Stimulated activated CD4-positive, alpha-beta T cell treated with anti-CD3 and anti-CD28 coated beads, Interleukin-2, amount 100 ng/mL, for 4 hours (primary cell): ENCODE data around the gene TGFBI.

Source experiments
- DNase-seq: peaks from one replicate; pipeline ENCODE4 v3.0.0-alpha.2; 2020; ENCODE audit warnings: low read depth

Gene TGFBI

DNA sequence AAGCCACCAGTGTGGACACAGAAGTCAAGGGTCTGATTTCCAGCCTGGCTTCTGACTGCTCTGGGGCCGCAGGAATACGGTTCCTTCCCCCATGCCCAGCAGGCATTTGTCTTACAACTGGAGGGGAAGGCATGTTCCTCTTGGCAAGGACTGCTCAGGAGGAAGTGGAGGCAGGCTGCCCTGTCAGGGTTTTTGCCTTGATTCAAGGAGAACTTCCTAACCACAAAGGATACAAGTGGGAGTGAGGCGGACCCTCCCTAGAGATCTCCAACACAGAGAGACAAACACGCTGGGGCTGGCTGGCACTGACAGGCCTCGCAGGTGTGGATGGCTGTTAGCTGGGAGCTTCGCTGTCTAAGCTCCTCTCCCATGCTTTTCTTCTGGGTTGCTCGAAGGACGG is 19.1 kb downstream of the TGFBI start:
- no peak for DNase-seq

DNA sequence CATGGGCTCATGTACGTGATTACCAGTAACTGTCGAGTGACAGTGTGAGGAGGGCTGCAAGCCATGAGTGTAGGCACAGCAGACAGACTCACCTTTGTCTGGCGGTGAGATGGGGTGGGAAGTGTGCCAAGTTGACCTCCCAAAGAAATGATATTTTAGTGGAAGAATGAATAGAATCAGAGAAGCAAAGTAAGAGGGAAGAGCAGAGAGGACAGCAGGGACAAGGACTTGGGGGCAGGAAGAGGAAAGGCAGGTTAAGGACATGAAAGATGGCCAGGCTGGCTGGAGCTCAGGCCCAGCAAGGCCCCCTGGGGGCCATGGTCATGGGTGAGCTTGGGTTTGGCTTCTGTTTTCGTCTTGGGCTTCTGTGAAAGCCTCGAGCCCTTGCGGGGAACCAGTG is 20.2 kb downstream of the TGFBI start:
- no peak for DNase-seq

DNA sequence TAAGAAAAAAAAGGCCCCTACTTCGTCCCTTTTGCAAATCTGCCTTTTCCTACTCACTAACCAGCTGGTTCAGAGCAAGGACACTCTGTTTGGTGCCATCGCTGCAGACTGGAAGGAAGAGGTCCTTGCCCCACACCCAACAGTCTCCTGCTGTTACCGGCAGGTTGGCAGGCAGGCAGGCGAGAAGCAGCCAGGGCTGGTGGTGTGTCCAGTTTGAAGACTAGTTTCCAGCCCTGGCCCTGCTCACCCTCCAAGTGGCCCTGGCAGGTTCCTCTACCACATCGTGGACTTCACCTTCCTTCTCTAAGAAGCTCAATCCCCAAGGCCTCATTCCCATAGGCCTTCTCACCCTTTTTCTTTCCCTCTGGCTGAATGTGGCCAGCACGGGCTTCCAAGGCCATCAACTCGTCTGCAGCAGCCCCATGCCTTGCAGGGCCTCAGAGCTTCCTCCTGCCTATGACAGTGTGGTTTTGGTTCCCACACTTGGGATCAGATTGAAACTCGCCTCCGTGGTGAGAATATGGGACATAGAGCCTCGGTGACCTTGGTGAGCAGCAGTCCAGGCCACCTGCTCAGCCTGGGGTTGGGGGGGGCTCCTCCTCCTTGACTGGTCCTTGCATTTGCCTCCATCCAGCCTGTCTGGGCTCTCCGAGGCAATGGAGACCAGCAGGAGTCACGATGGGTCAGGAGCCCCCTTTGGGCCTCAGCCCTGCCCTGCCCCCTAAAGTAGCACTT is 22.9 kb downstream of the TGFBI start:
- no peak for DNase-seq

DNA sequence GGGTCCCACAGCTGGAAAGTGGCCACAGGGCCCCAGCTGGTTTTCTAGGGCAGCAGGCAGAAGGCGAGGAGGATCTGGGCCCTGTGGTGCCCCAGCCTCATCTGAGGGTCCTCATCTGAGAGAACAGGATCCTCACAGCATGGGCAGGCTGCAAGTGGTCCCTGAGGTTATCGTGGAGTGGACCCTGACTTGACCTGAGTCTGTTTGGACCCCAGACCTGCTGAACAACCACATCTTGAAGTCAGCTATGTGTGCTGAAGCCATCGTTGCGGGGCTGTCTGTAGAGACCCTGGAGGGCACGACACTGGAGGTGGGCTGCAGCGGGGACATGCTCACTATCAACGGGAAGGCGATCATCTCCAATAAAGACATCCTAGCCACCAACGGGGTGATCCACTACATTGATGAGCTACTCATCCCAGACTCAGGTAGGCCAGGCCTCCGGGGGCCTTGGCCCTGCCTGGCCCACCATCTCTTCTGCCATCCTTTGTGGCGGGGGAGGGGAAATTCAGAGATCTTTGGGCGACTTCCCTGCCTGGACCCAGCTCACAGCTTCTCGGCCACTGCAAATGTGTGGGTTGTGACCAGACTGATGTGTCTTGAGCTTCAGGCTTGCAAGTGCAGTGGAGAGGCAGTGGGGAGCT is 24.0 kb downstream of the TGFBI start:
- no peak for DNase-seq

DNA sequence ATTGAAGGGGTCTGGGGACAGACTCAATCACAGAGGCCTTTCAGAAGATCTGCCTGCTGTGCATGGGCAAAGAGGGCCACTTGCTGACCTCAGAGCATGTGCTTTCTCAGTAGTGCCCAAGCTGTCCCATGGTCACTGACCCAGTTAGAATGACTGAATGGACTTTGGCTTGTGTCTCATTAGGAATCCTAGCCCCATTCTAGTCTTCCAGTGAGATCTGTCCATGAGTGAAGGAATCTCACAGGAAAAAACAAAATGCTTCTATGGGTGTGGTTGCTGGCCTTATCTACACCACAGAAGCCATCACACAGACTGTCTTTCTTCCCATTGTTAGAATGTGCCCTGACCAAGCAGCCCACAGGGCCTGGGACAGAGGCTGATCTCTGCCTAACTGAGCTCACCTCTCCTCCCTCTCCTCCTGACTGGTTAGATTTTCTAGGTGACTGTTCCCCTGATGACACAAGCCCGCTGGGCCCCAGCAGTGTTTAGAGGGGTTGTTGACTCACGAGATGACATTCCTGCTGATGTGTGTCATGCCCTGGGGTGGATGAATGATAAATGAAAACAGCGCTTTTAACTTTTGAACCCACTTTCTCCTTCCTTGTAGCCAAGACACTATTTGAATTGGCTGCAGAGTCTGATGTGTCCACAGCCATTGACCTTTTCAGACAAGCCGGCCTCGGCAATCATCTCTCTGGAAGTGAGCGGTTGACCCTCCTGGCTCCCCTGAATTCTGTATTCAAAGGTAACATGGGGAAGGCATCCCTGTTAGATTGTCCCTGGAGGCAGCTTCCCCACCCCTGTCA is 24.8 kb downstream of the TGFBI start:
- DNase-seq, result no peak

DNA sequence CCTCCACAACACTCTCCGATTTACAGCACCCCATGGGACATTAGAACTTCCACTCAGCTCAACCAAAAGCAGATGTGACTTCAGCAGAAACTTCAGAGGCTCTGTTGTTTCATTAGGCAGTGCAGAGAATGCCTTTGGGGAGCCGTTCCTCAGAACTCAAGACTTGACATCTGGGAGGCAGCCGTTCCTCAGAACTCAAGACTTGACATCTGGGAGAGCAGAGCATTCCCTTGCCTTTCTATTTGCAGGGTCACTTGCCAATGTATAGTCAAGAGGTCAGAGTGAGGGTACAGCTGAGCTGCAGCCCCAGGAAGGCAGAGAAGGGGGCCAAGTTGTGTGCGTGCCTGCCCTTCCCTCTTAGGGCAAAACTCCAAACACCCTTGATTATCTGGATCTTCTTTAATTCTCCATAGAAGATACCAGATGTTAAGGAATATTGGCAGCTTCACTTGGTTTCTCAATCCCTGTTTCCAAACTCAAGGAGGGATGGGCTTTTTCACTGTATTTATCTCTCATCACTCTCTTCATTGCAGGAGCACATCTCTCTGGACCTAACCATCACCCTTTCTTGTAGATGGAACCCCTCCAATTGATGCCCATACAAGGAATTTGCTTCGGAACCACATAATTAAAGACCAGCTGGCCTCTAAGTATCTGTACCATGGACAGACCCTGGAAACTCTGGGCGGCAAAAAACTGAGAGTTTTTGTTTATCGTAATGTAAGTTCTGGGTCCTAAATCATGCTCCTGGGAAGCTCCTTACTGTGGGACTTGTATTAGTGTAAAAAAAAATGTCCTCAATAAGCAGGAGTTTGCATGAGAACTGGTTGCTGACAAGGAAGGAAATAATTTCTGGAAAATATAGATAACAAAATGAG is 25.6 kb downstream of the TGFBI start:
- DNase-seq, result no peak

DNA sequence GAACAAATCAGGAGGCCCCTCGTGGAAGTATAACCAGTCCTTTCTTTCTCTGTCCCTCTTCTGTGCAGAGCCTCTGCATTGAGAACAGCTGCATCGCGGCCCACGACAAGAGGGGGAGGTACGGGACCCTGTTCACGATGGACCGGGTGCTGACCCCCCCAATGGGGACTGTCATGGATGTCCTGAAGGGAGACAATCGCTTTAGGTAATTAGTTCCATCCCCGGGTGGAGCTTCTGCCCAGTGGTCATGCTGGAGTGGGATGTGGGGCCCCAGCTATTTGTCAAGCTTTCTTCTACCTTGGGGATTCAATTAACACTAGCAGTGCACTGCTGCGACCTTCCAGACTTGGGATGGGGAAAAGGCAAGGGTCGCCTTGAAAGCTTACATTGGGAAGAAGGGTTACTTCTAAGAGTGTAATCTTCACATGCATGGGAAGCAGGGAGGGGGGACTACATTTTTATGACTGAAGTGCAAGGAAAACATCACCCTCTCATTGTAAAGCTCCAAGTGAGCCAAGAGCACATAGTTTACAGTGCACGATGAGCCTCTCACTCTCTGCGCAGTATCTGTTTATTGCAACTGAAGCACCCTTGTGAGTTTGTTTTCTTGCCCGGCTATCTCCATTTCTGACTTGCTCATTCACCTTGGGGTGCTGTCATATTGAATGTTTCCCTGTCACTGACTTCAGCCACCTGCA is 27.0 kb downstream of the TGFBI start:
- no peak for DNase-seq

DNA sequence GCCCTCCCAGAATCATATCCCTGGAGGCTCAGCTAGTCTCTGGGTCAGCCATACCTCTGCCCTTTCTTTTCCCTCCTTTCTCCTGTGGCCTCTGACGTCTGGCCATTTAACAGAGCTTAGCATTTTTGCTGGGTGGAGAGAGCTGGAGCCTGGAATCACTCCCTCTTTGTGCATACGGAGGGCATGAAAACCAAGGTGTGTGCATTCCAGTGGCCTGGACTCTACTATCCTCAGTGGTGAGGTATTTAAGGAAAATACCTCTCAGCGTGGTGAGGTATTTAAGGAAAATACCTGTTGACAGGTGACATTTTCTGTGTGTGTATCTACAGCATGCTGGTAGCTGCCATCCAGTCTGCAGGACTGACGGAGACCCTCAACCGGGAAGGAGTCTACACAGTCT is 27.5 kb downstream of the TGFBI start:
- no peak for DNase-seq

DNA sequence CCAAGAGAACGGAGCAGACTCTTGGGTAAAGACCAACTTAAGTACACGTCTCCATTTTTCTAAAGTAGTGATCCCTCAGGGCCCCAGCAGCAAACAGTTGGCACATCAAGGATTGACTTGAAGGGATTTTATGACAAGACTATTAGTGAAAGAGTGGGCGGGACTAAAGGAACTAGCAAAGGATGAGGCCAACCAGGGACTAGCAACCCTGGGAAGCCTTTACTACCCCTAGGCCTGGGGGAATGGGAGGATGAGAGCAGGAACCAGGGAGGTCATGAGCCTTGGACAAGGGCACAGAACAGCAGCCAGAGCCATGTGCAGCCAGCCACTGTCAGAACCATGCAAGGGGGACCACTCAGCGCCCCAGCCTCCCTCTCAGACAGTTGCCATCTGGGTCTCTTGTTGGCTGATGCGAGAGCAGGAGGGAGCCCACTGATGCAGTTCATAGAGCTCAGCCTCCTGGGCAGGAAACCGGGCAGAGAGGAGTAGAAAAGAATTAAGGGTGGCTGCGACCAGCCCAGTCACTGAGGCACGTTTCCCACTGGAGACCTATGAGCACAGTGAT is 28.1 kb downstream of the TGFBI start:
- no peak for DNase-seq

DNA sequence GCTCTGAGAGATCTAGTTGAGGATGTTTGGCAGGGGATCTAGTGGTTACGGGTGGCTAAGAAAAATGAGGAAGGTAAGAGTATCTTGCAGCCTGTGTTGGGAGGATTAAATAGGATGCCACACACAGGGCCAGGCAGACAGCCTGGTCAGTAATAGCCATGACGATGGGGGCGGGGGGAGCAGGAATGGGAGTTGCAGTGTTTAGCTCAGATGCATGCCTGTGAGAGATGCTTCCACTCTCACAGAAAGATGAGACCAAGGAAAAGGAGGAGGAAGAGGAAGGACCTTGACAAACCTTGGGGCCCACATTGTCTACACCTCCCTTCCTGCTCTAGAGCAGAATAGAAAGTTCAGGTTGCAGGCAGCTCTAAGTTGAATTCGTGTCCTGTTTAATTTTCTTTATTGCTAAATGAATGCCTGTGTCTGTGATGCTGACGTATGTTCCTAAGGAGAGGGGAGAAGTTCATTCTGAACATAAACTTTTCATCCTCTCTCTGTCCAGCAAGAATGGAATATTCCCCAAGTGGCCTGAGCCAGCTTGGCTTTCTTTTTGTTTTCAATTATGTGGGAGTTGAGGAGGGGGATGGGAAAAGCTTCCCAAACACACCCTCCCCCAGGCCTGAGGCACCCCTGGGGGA is 28.7 kb downstream of the TGFBI start:
- no peak for DNase-seq

DNA sequence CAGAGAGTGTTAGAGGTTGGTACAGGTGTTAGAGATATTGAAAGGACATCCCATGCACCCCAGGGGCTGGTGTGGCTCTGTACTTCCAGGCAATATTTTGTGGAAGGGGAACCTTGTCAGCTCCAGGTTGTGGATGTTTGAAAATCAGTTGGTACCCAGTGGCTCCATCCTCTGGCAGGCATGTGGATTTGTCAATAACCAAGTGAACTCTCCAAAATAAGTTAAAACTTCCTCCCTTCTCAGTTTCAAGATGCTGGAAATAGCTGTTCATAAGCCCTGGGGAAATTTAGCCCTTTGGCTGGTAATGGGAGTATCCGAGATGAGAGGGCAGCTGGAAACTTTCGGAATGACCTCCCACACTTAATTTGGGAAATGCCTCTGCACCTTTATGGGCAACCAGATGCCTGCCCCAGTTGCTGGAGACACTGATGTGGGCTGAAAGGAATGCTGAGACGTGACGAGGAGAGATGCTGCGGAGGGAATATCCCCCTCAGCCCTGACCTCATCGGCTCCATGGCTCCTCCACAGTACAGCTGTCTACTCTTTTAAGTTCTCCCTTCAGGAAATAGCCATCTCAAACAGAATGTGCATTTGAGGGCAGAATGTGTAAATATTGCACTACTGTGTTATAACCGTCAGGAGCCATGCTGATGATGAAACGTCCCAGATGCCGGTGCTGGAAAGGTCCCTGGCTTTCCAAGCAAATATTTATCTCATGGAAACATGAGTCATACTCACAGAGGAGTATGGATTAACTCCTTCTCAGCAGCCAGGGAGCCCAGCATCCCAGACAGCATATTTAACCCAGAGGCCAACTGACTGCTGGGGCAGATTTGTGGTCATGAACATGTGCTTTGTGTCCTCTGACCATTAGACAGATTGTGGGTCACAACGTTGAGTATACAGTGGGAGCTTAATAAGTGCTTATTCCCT is 29.5 kb downstream of the TGFBI start:
- no peak for DNase-seq

DNA sequence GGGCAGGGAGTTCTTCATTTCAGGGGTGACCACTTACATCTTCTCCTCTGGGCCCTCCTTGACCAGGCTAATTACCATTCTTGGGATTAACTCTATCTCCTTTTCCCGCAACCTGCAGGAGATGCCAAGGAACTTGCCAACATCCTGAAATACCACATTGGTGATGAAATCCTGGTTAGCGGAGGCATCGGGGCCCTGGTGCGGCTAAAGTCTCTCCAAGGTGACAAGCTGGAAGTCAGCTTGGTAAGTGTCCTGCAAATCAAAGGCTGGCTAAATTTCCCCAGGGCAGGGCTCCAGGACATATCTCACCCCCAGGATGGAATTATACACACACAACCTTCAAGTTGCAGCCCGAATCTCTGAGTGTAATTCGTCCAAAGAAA is 30.2 kb downstream of the TGFBI start:
- DNase-seq, result no peak

DNA sequence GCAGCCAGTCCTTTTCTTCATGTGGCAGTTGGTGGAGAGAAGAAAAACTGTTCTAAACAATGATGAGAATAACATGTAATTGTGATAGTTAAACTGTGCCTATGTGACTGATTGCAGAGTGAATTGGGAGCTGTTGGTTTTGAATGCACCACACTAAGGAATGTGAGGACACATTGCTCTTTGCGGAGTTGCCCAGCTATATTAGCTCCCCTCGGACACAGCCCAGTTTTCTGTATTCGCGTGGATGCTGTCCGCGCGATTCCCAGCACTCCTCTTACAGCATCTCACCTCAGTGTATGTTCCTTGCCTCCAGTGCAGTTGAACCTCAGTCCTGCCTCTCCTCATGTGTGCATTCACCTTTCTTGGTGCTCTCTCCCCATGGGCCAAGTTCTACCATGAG is 32.2 kb downstream of the TGFBI start:
- no peak for DNase-seq

DNA sequence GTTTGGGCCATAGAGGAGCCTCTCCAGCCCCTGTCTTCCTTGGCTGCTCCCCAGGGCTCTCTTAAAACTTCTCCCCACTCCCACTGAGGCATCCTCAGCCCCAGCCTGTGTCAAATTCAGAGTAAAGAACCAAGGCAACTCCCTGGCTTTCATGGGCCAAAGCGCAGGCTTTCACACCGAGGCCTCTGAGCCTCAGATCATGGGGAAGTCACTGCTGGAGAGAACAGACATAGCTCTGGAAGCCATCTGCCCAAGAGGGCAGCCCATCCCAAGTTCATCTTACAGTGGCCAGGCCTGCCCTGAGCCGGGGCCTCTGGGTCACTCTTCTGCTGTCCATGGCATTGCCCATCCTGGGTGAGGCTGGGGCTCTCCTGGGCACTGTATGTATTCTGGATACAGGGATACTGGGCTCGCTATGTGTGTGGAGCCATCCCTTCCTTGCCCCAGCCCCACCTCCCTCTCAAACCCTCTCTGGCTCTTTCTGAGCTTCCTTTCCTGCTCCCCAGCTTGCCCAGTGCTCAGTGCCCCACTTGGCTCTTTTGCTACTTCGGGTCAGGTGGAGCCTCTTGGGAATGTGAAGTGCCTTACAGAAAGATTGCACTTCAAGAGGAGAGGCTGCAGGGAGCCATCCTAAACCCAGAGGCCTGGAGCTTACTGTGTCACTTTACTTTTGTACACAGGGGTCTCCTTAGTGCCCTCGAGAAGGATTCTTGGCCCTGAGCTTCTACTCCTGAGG is 33.0 kb downstream of the TGFBI start:
- DNase-seq, result no peak

DNA sequence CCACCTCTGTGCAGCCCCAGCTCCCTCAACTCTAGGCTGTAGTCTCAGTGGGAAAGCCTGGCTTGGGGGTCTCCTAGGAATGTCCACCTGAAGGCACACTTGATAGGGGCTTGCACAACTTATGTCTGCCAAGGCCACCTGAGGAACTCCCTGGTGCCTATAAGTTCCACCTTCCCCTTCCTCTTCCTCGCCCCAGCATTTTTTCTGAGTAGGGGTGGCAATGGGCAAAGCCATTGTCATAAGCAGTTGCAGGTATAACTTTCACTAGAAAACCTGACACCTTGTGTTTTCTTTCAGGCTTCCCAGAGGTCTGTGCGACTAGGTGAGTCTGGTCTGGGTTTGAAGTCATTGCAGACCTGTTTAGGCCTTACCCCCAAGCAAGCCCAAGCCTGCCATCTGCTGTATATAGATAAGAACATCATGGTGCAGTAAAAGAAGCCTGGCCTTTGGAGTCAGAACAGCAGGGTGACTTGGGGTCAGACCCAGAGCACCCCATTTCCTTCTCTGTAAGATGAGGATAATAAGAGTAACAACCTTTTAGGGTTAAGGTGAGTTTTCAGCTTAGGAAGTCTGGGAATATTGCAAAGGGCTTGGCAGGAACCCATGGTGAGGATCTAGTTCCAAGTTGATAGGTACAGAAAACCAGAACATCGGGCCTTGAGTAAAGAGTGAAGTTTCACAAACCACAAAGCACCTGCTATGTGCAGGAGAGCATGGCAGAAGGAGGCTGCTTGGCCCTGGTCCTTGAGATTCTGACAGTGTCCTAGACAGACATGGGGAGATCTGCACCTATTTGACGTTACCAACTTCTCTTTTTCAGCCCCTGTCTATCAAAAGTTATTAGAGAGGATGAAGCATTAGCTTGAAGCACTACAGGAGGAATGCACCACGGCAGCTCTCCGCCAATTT is 33.8 kb downstream of the TGFBI start:
- DNase-seq, result no peak

DNA sequence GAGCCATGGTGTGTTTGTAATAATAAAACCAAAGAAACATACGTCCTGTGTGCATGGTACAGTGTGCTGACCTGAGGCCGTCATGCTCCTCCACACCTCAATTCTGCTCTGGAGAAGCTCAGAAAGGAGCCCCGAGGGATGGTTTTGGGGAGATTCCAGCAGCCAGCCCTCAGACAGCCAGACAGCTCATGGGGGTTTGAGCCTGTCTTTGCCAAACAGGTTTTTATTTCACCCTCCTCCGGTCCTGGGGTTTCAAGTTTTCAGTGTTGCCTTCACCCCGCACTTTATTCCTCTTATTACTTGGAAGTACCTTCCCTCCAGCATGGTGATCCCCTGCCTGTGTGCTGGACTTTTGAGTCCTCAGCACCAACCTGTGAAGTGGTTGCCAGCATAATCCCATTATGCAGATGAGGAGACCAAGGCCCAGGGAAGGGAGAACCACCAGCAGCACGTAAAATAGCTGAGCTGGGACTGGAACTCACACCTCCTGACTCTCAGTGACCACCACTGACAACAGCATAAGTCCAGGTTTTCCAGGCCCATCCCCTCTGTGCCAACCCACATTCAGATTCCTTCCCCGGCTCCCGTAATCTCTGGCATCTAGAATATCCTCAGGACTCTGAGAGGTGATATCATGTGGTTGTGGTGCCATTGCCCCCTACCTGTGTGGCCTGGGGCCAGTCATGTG is 35.1 kb downstream of the TGFBI start:
- no peak for DNase-seq

DNA sequence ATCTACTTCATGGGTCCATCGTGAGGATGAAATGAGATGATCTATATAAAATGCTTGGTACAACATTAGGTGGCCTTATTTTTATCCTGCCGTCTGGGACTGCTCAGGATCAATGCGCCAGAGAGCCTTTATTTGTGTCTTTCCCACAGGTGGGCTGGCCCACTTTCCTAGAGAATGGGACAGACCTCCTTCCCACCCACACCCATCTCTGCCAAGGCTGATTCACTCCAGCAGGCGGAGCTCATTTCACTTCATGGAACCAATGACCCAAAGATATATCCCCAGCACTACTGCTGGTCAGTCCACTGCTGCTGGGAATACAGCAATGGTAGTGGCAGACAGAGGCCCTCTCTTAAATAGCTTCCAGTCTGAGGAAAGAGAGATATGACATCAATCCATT is 35.7 kb downstream of the TGFBI start:
- no peak for DNase-seq
